NK-92 (cell line): ENCODE data around the gene MFAP4.

Source experiments
- DNase-seq: peaks from one replicate; lab custom pipeline; 2025; ENCODE audit not compliant: unreplicated experiment; lab: John Stamatoyannopoulos, UW

MFAP4 gene

GRCh38 chr17:19410875-19411620 is 24.1 kb upstream of the MFAP4 start, which contains the start of gene RNF112:
Gene RNF112 (plus strand): TSS chr17:19411232. CDS start chr17:19411409, 177 bp downstream.
- no peak for DNase-seq

- no peak for DNase-seq
Measured at GRCh38 chr17:19410091-19410490, 23.1 kb upstream of the MFAP4 start.

- no peak for DNase-seq
Measured at GRCh38 chr17:19409509-19409908, 22.5 kb upstream of the MFAP4 start.

- no peak for DNase-seq
Measured at GRCh38 chr17:19409066-19409465, 22.1 kb upstream of the MFAP4 start.

GRCh38 chr17:19408346-19408710 is 21.3 kb upstream of the MFAP4 start:
- DNase-seq = no peak

- DNase-seq = no peak
Measured at GRCh38 chr17:19407601-19408345, 20.8 kb upstream of the MFAP4 start.

GRCh38 chr17:19405114-19405513 is 18.1 kb upstream of the MFAP4 start:
- DNase-seq = no peak

- DNase-seq = no peak
Measured at GRCh38 chr17:19404264-19404663, 17.3 kb upstream of the MFAP4 start.

GRCh38 chr17:19403021-19403420 is 16.0 kb upstream of the MFAP4 start:
- DNase-seq = no peak

GRCh38 chr17:19402171-19402570 is 15.2 kb upstream of the MFAP4 start:
- DNase-seq = no peak

GRCh38 chr17:19401321-19402010 is 14.5 kb upstream of the MFAP4 start:
- no peak for DNase-seq

- no peak for DNase-seq
Measured at GRCh38 chr17:19399750-19400450, 12.9 kb upstream of the MFAP4 start.

- no peak for DNase-seq
Measured at GRCh38 chr17:19398301-19399181, 11.6 kb upstream of the MFAP4 start.

- no peak for DNase-seq
Measured at GRCh38 chr17:19397556-19398041, 10.6 kb upstream of the MFAP4 start.

GRCh38 chr17:19392303-19392702 is 5.3 kb upstream of the MFAP4 start:
- no peak for DNase-seq

GRCh38 chr17:19391432-19391831 is 4.4 kb upstream of the MFAP4 start:
- no peak for DNase-seq

GRCh38 chr17:19390951-19391350 is 4.0 kb upstream of the MFAP4 start:
- no peak for DNase-seq

GRCh38 chr17:19388791-19389785 is 2.1 kb upstream of the MFAP4 start:
- no peak for DNase-seq
